GM18511 (cell line): Measurements from ENCODE around the gene ARHGEF25.
"Not testable (repeated sequence)": the region's sequence is repeated elsewhere in the genome, so short reads cannot be mapped to it uniquely, and the experiment has no call there.

ENCODE experiments used
- ATAC-seq: cut with Tn5 transposase; IDR thresholded peaks from one replicate; pipeline ENCODE4 v1.9.1; 2021; ENCODE audit warnings: mild to moderate bottlenecking, moderate library complexity; ENCODE audit not compliant: unreplicated experiment

Gene ARHGEF25

DNA sequence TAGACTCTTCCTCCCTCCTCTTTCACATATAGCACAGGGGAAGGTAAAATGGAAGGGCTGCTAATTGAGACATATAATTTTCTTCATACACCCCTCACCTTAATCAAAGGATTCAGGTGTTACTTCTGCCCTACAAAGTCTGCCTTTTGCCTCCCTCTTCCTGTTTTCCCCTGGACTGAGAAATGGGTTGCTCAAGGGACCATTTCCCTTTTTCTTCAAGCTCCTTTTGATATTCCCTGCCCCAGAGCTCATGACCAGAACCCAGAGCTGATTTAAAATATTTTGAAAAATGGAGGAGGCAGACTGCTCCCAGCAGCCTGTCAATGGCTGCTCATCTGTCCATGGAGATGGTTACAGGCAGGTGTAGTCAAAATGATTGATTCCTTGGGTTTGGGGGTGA, 26.5 kb upstream of the ARHGEF25 start:
- no peak for ATAC-seq

GRCh38 chr12:57585156-57585555, 26.1 kb upstream of the ARHGEF25 start:
- no peak for ATAC-seq

GRCh38 chr12:57586128-57586527, 25.1 kb upstream of the ARHGEF25 start:
- no peak for ATAC-seq

DNA sequence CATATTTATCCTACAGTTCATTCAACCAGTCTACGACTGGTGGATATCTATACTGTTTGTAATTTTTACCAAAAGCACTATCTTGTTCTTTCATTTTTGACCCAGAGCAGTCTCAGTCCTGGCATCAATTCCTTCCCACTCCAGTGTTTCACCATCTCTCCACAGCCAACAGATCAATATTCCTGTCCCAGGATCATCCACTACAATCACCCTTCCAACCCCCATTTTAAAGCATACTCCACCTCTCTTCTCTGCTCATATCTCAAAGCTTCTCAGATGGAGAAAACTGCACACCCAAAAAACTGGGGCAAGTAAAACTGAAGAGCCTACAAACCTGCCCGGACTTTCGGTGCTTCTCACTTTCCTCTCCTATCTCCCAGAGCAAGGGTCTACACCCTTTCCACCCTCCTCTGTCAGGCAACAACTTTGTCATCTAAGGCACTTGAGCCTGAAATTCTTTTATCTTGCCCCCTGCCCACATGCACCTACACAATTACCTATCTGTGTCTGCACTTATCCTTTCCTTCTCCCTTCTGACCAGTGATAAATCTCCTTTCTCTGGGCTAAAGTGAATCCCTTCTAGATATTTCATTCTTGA, 24.3 kb upstream of the ARHGEF25 start:
- no peak for ATAC-seq

DNA sequence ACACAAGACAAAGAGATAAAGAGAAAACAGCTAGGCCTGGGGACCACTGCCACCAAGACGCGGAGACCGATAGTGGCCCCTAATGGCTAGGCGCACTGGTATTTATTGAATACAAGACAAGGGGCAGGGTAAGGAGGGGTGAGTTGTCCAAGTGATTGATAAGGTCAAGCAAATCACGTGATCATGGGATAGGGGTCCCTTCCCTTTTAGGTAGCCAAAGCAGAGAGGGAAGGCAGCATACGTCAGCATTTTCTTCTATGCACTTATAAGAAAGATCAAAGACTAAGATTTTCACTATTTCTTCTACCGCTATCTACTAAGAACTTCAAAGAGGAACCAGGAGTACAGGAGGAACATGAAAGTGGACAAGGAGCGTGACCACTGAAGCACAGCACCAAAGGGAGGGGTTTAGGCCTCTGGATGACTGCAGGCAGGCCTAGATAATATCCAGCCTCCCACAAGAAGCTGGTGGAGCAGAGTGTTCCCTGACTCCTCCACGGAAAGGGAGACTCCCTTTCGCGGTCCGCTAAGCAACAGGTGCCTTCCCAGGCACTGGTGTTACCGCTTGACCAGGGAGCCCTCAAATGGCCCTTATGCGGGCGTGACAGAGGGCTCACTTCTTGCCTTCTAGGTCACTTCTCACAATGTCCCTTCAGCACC, 22.2 kb upstream of the ARHGEF25 start:
- ATAC-seq = not testable (repeated sequence)

GRCh38 chr12:57590479-57590863, 20.8 kb upstream of the ARHGEF25 start:
- ATAC-seq = peak; percentile 3

GRCh38 chr12:57590864-57591781, 20.1 kb upstream of the ARHGEF25 start, which contains the start of gene PIP4K2C:
Gene PIP4K2C, plus strand, starts transcription at chr12:57591192. Its CDS starts 98 bp downstream, at chr12:57591290.
- ATAC-seq = peak; percentile 97

GRCh38 chr12:57591782-57592325, 19.4 kb upstream of the ARHGEF25 start:
- ATAC-seq = no peak

DNA sequence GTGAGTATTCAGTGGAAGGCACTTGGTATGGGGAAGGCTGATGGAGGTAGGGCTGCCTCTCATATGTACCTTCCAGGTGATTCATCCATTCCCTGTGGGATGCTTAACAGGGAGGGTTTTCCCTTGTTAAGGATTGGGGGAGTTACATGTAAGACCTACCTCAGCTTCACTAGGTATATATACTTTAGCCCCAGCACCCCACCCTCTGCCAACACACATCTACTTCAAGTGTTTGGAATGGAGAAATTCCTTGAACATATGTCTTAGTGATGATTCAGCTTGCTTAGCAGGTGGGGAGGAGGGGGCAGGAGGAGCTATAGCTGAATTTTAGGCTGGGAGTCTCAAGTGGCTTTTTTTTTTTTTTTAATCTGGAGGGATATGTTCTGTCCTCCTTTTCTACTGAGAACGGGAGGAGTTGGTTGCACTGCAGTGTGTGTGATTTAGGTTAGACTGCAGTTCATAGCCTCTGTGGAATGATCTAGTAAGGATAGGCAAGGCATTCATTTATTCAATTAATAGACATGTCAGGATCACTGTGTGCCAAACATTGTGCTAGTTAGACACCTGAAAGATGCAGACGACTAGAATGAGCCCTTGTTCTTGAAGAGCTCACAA, 18.6 kb upstream of the ARHGEF25 start:
- no peak for ATAC-seq

DNA sequence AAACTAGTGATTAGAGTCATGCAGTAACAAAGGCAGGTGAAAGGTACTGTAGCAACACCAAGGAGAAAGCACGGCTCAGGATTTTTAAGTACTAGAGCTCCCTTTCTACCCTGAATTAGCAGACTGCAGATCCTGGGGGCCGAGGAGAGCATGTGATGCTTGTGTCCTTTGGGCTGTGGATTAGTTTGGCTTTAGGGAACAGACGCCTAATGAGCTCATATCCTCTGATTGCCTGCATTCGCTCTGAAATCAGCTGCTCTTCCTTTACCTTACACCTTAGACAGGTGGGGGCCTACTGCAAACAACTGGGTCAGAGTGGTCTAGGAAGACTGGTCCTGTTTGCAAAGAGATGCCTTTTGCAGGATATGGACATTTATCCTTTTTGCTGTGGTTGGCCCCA, 18.0 kb upstream of the ARHGEF25 start:
- ATAC-seq = no peak

- no peak for ATAC-seq
Measured at GRCh38 chr12:57600395-57600794, 10.8 kb upstream of the ARHGEF25 start.

GRCh38 chr12:57602544-57602943, 8.7 kb upstream of the ARHGEF25 start:
- no peak for ATAC-seq

- no peak for ATAC-seq
Measured at GRCh38 chr12:57603324-57603723, 7.9 kb upstream of the ARHGEF25 start.

- ATAC-seq = no peak
Measured at GRCh38 chr12:57603815-57604453, 7.3 kb upstream of the ARHGEF25 start.

GRCh38 chr12:57604454-57604991, 6.7 kb upstream of the ARHGEF25 start, which contains the start of gene DTX3:
Gene DTX3, plus strand, starts transcription at chr12:57604824. Its CDS starts 1,694 bp downstream, at chr12:57606518.
- peak; percentile 78 for ATAC-seq

DNA sequence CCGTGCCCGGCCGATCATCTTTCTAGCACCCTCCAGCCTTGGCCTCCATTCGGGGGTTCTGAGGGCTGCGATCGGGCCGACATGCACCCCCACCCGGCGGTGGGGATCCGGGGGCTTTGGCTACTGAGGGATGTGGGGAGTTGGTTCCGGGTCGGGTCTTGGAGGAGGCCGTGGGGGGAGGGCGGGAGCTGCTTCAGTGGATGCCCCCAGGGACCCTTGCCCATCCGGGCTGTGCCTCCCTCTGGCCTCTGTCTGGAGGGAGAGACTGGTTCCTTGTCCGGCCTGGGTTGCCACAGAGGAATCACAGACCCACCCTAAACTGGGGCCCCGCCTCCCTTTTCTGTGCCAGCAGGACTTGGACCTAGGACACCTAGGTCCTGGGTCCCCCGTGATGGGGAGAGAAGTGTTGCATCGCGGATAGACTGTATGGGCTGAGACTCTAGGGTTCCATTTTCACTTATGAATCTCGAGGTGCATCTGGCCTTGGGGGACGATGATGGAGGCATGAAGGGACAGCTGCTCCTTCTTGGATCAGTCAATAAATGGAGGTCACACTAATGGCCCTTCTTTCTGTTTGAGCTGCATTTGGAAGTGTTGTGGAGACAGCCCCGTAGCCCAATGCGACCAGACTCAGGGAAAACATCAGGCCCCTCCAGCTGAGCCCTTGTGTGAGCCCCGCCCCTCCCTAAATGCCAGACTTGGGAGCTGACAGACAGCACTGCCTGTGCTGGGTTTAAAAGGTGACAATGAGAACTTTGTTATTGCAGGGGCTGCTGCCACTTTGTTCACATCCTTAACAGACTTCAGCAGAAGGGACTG, 6.0 kb upstream of the ARHGEF25 start:
- ATAC-seq = peak; percentile 42

GRCh38 chr12:57605811-57606311, 5.4 kb upstream of the ARHGEF25 start:
- ATAC-seq = no peak

DNA sequence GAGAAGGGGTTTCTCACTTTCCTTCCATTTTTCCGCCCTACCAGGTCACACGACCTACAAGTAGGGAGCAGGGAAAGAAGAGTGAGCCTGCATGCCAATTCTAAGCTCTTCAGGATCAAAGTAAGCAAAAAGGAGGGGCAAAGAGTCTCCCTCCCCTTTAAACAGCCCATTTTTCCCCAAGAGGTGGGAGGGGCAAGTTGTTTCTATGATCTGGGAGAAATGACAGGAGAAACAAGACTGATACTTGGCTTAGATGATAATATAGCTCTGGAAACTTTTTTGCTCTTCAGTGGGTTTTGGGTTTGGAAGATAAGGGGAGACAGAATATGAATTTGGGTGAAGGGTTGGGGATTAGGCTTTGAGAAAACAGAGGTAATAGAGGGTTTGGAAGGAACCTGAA, 4.8 kb upstream of the ARHGEF25 start:
- ATAC-seq = no peak

GRCh38 chr12:57606821-57607220, 4.4 kb upstream of the ARHGEF25 start:
- ATAC-seq = no peak
